NAMALWA (cell line): ENCODE measurements around the gene LEFTY2.
"Not testable (repeated sequence)": the region's sequence is repeated elsewhere in the genome, so short reads cannot be mapped to it uniquely, and the experiment has no call there.

Experiments
- DNase-seq: peaks from one replicate; pipeline ENCODE4 v3.0.0-alpha.2; 2015; ENCODE audit warnings: low spot score

The LEFTY2 gene

GRCh38 chr1:225953315-225953714 is 12.3 kb upstream of the LEFTY2 start:
- no peak for DNase-seq

- no peak for DNase-seq
These were observed 10.0 kb upstream of the LEFTY2 start for GRCh38 chr1:225950905-225951497.

- no peak for DNase-seq
These were observed 8.0 kb upstream of the LEFTY2 start for GRCh38 chr1:225949041-225949440.

GRCh38 chr1:225946803-225947202 is 5.8 kb upstream of the LEFTY2 start:
- no peak for DNase-seq

GRCh38 chr1:225946082-225946620 is 5.1 kb upstream of the LEFTY2 start:
- DNase-seq: no peak

- no peak for DNase-seq
These were observed 4.5 kb upstream of the LEFTY2 start for GRCh38 chr1:225945564-225945963.

GRCh38 chr1:225944951-225945350 is 3.9 kb upstream of the LEFTY2 start:
- peak; percentile 68 for DNase-seq

GRCh38 chr1:225944387-225944786 is 3.4 kb upstream of the LEFTY2 start:
- DNase-seq: no peak

GRCh38 chr1:225943582-225943981 is 2.6 kb upstream of the LEFTY2 start:
- no peak for DNase-seq

GRCh38 chr1:225942574-225942973 is 1.6 kb upstream of the LEFTY2 start:
- DNase-seq: no peak

GRCh38 chr1:225941942-225942222 is 862 bp upstream of the LEFTY2 start:
- DNase-seq: no peak

- DNase-seq: no peak
These were observed 452 bp downstream of the LEFTY2 start for GRCh38 chr1:225940385-225941151.

- not testable (repeated sequence) for DNase-seq
These were observed 1.1 kb downstream of the LEFTY2 start for GRCh38 chr1:225939939-225940310.

- DNase-seq: not testable (repeated sequence)
These were observed 1.7 kb downstream of the LEFTY2 start for GRCh38 chr1:225939097-225939938.

- DNase-seq: no peak
These were observed 3.7 kb downstream of the LEFTY2 start for GRCh38 chr1:225937048-225937968.

- DNase-seq: no peak
These were observed 4.5 kb downstream of the LEFTY2 start for GRCh38 chr1:225936523-225936922.

- DNase-seq: not testable (repeated sequence)
These were observed 4.9 kb downstream of the LEFTY2 start for GRCh38 chr1:225936086-225936485.

GRCh38 chr1:225934711-225935110 is 6.3 kb downstream of the LEFTY2 start:
- DNase-seq: no peak

- DNase-seq: no peak
These were observed 7.9 kb downstream of the LEFTY2 start for GRCh38 chr1:225933072-225933471.

GRCh38 chr1:225931270-225932136 is 9.5 kb downstream of the LEFTY2 start:
- DNase-seq: no peak

- DNase-seq: no peak
These were observed 10.5 kb downstream of the LEFTY2 start for GRCh38 chr1:225930566-225930965.
